GM18505 (cell line): Measurements from ENCODE around the gene PLD6.
"Not testable (repeated sequence)": the region's sequence is repeated elsewhere in the genome, so short reads cannot be mapped to it uniquely, and the experiment has no call there.

ENCODE experiments used
- ATAC-seq: cut with Tn5 transposase; IDR thresholded peaks from one replicate; pipeline ENCODE4 v1.9.1; 2021; ENCODE audit not compliant: unreplicated experiment
- POLR2A ChIP-seq: IDR thresholded peaks from 4 replicates; pipeline ENCODE4 v1.6.1; 2011; ENCODE audit warnings: borderline replicate concordance; ENCODE audit not compliant: insufficient read depth, insufficient read length; ENCODE audit errors: extremely low read depth

The PLD6 gene

DNA sequence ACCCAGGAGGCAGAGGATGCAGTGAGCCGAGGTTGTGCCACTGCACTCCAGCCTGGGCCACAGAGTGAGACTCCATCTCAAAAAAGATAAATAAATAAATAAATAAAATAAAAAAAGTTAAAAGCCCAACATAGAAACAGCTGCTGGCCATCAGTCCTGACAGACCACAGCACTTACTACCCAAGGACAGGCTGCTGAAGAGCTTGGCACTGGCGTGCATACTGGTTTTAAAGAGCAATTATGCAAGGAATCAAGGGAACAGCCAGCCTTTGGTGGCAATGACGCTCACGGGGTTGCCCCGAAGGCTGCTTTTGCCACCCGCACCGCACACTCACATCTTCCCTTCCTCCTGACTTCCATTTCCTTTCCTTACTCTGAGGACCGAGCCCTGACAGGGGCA, 4.2 kb downstream of the PLD6 start:
- no peak for ATAC-seq
- no peak for TF ChIP-seq POLR2A

DNA sequence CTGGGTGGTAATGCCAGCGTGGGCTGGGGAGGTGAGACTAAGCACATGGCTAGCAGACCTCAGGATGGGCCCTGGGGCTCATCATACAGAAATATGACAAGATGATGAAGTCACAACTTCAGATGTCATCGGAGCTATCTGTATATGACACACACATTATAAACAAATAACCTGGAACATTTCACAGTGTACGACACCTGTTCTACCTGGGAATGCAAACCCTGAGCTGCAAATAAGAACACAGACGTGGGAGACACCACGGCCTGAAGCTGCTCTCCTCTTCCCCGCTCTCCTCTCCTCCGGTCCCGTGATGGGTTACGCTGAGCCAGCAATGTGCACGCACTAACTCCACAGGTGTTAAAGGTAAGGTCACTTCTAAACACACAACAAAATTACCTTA, 4.9 kb downstream of the PLD6 start:
- no peak for TF ChIP-seq POLR2A
- ATAC-seq, result no peak

DNA sequence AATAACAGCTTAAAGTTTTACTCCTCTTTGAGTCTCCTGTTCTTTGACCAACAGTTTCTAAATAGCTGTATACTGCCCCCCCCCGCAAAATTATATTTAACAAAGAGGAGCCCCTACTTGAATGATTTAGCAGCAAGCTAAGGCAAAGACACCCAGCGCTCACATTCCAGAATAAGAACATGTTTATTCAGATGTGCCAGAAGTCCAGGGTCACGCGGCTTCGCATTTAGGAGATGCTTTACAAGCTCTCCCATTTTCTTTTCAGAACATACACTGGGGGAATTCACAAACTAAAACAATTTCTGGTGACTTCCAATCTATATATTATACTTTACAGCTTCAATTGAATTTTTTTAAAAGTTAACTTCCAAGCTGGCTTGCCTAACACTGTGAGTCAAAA, 5.3 kb downstream of the PLD6 start:
- no peak for ATAC-seq
- TF ChIP-seq POLR2A, result no peak

DNA sequence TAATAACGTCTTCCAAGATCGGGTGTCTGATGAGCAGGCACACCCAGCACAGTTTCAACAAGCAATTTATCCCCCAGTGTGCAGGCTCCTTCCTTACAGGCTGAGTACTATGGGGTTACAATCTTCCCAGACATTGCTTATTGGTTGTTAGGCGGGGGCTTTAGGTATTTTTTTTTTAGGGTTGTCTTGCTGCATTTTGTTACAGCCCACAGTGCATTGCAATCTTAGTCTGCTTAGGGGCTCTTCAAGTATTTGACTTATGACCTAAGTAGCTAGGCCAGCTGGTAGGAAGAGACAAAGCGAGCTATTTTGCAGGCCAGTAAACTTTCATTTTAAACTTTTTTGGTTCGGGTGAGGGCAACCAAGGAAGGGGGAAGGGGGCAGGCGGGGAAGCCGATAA, 5.8 kb downstream of the PLD6 start:
- no peak for ATAC-seq

DNA sequence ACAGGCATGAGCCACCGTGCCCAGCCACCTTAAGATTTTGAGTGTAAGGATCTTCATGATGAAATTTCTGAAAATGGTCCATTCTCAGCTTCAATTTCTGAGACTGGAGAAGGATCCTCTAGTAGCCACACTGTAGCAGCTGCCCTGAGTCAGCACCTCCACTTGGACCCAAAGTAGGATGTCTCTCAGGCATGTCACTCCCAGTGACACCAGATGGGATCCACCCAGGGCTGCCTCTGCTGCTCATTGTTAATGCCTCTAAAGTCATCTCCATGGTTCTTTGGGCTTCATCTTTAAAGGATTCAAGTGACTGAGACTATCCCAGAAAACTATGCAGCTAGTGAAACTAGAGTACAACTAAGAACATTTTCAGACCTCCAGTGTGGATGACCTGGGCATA, 7.9 kb downstream of the PLD6 start:
- no peak for TF ChIP-seq POLR2A
- ATAC-seq, result no peak

More for the DNA sequence above, 5.8 kb downstream of the PLD6 start:
- TF ChIP-seq POLR2A, result no peak

DNA sequence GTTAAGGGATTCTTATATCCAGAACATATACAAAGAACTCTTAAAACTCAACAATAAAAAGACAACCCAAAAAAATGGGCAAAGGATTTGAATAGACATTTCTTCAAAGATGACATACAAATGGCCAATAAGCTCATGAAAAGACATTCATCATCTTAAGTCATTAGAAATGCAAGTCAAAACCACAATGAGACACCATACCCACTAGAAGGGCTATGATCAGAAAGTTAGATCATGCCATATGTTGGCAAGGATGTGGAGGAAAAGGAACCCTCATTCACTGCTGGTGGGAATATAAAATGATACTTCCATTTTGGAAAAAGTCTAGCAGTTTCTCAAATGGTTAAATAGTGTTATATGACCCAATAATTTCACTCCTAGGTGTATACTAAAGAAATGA, 9.4 kb downstream of the PLD6 start:
- TF ChIP-seq POLR2A, result no peak
- ATAC-seq, result no peak

DNA sequence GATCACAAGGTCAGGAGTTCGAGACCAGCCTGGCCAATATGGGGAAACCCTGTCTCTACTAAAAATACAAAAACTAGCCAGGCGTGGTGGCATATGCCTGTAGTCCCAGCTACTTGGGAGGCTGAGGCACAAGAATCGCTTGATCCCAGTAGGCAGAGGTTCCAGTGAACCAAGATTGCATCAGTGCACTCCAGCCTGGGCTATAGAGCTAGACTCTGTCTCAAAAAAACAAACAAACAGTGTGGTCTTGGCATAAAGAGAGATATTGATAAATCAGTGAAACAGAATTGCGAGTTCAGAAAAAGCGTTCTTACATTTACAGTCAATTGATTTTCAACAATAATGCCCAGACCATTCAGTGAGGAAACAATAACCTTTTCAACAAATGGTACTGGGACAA, 10.7 kb downstream of the PLD6 start:
- not testable (repeated sequence) for ATAC-seq

DNA sequence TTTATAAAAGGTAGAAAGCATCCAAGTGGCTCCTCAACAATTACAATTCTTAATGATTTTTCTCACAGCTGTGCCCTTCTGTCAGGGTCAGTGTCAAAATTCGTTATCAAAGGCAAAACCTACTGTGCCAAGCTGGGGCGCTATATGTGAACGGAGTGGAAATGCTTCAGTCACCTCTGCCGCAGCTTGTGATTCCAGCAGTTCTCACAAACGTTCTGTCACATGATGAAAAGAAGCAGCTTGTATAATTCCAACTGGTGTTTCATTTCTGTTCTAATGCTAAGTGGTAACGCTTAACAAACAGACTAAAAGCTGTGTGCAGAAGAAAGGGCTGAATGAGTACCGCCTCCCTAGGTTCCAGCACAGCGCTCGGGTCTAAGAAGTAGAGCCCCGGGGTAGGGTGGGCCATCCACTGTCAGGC, 14.2 kb downstream of the PLD6 start:
- no peak for ATAC-seq
- no peak for TF ChIP-seq POLR2A

DNA sequence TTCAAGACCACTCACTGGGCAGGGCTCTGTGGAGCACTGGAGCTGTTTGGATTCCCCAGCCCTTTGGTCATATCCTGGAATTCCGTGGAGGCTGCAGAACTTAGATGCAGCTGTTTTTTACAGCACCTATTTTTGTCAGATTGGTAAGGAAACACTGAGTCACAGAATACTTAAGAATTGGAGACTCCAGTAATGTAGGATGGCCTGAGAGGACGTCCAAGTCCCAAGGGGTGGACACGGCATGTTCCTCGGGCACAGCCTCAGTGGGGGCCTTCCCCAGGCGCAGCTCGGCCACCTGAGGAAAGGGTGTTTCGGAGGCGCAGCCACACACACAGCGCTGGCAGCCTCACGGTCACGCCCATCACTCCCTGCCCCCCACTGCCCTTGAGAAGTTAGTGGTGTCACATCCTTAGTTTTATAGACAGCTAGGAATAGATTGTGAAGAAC, 14.8 kb downstream of the PLD6 start:
- no peak for TF ChIP-seq POLR2A
- ATAC-seq, result no peak

DNA sequence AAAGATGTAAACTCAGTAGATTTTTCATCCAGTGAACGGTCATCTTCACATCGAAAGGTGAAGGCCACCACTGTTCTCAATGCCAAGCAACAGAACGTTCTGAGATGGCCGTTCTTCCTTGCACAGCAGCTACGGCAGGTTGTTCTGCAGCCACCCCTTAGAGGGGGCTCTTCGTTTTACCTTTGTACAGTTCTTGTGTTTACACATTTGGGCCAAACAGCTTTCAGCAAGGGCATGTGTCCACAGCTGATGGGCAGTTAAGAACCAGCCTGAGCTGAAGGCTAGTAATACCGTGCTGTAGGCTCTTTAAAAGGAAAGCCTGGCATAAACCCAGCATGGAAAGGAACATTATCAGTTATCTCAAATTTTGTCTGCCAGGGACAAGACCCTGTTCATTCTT, 15.9 kb downstream of the PLD6 start:
- no peak for ATAC-seq
- no peak for TF ChIP-seq POLR2A

DNA sequence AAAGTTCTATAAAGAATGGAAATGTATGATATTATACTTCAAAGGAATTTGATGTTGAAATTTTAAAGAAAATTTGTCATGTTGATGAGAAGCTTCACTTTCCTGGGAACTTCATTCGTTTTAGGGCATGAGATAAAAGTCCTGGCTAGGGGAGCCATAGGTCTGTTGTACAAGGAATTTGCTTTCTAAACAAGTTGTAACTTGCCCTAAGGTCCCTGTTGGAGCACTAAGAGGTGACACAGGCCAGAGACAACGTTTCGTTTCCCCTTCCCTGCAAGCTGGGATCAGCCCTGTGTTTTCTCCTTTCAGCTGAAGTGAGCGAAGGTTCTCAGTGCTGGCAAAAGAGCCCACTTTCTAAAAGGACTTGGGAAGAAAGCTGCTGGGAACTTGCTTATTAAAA, 16.6 kb downstream of the PLD6 start:
- ATAC-seq, result no peak
- TF ChIP-seq POLR2A, result no peak

DNA sequence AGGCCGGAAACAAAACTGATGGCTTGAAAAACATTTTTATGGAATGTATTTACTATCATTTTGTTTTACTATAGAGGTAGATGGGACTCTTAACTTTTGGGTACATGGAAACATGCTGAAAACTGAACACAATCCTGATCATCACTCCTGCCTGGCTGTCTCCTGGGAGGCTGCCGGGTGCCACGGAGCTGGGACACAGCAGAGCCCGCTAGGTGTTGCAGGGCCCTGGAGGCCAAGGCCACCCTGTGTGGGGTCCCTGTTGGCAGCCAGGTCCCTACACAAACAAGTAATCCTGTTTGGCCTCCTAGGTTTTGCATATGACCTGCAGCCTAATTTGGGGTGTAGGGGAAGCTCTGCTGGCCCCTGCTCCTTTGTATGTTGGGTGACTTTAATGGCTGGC, 17.5 kb downstream of the PLD6 start:
- TF ChIP-seq POLR2A, result no peak
- ATAC-seq, result no peak

DNA sequence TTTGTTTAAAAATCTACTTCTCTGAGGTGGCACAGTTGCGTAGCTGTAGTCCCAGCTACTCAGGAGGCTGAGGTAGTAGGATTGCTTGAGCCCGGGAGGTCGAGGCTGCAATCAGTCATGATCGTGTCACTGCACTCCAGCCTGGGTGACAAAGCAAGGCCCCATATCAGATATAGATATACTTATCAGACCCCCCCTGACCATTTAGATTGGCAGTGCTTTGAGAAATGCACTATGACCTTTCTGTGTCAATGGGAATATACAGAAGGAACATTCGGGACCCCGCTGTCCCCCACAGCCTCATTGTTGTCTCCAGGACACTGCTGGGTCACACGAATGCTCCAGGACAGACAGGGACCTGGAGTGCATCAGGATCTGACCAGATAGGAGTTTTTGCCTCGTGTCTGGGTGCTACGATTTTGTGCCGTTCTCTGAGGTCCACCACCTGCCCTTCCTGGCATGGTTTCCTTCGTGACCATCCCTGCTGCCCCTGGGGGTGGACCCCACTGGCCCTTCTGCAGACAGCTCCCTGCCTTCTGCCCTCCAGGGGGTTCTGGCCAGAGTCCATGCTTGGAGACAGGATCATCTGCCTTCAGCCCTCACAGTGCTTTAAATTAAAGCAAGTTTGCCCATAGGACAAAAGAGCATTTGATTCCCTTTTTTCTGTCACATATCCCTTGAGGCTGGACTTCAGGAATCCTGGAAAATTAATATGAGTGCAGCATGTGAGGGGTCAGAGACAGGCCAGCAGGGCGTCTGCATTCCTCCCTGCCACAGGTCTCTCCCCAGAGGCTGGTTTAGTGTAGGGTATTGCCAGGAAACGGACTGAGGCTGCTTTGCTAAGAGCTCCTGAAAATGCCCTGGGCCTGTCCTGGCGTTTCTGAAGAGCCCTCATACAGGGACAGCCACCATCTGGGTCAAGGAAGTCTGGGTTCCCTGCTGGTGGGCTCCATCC, 19.3 kb downstream of the PLD6 start:
- no peak for TF ChIP-seq POLR2A
- no peak for ATAC-seq

DNA sequence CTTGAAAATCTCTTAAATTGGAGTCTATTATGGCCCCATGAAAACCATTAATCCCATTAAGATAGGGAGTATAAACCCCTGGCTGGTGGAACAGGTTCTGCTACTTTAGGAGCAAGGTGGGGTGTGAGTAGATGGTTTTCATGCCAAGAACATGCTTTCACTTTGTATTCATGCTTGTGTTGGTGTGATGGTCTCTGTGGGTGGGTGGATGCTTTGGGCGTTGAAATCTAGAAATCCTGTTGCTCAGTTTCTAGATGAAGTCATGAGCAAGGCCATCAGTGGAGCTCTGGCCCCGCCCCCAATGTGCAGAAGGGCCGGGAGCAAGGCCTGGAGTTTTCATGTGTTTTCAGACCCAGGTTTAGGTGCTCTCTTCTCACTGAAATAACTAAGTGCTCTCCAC, 20.1 kb downstream of the PLD6 start:
- ATAC-seq, result no peak
- no peak for TF ChIP-seq POLR2A

DNA sequence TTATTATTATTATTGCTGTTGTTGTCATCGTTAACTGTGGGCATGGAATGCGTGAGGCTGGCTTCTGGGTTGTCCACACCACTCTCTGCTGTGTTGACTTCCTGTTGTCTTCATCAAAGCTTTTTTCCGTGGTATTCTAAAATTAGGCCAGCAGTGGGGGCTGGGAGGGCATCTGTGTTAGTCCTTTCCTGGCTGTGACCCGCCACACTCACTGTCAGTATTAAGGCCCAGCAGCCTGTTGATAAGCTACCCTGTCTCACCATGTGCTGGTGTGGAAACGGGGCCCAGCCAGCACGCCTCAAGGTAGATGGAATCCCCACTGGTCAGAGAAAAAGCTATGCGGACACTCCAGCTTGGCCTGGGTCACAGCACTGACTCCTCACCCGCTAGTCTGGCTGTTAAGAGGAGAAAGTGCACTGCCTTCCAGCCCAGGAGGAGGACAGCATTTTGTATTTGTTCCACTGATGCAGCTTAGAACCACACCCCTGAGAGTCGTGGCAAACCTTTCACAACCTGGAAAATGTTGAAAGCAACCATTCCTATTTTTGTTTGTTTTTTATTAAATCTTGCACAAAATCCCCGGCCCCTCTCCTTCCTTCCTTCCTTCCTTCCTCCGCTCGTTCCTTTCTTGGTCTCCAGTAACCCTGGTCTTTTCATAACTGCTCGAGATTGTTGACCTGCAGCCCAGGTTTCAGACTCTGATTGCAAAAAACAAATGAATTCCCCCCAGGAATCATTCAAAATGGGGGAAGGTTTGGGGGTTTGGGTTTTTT, 21.0 kb downstream of the PLD6 start:
- not testable (repeated sequence) for ATAC-seq
